HCT116 (cell line): ENCODE results near the gene VPS39. TPM values are rescaled to one million over a fixed set of nuclear protein-coding genes. Genes with fewer than 3 reads are reported as not detected.

Source experiments
- ATAC-seq: fragments of 200-7000 bp; cut with Tn5 transposase; 2 replicates; pipeline ENCODE4 v1.9.1; 2020; ENCODE audit warnings: mild to moderate bottlenecking, moderate library complexity
- BruUV-seq: library from RNA; stranded (reverse); fragments of 400-500 nt; replicated peaks from 2 replicates; lab custom pipeline; 2021; lab: Mats Ljungman, UMichigan
- CTCF ChIA-PET: fragments of 300-600 bp; sonication (Branson Sonifier 250); formaldehyde crosslinking; loops from one replicate; lab custom pipeline; 2021; ENCODE audit warnings: antibody characterized with exemption; lab: Charles Lee
- POLR2A ChIA-PET: fragments of 300-600, 350-600 bp; sonication (Branson Sonifier 250); formaldehyde crosslinking; loops from one replicate; lab custom pipeline; 2021; ENCODE audit warnings: antibody characterized with exemption; lab: Charles Lee
- RAD21 ChIA-PET, 2 experiments: fragments of 300-600 bp; sonication (Branson Sonifier 250); formaldehyde crosslinking; loops; one replicate each; lab custom pipeline; 2023; ENCODE audit warnings: low total read pairs in 2 of 2; ENCODE audit not compliant: uncharacterized antibody in 2 of 2, unreplicated experiment in 2 of 2, low non-redundant PET in 1 of 2; lab: Charles Lee
- DNase-seq: peaks from one replicate; pipeline ENCODE4 v3.0.0-alpha.2; 2010; ENCODE audit warnings: low read depth, low spot score
- H2AFZ ChIP-seq: fragments of 200-600 bp; shearing (Covaris generic), sonication (generic); 2 replicates; pipeline ENCODE4 v1.6.1; 2017; ENCODE audit warnings: low read depth, mixed run types, mixed read lengths, antibody characterized with exemption, low read length; ENCODE audit not compliant: poor library complexity, severe bottlenecking
- H3K27ac ChIP-seq: 2 replicates; pipeline ENCODE4 v1.5.1; 2012; ENCODE audit warnings: low read depth, low read length
- H3K27me3 ChIP-seq: fragments of 200-600 bp; sonication (generic); 2 replicates; pipeline ENCODE4 v1.6.1; 2016; ENCODE audit warnings: mixed run types, low read length, mixed read lengths; ENCODE audit not compliant: insufficient read depth
- H3K36me3 ChIP-seq, 2 experiments: fragments of 200-500 bp in 1 of 2; fragments of 200-600 bp in 1 of 2; sonication (Bioruptor generic) in 1 of 2; sonication (generic) in 1 of 2; 2 replicates each; pipeline versions ENCODE4 v1.5.1 to v1.6.1; 2014 to 2016; ENCODE audit warnings: low read length in 2 of 2, inconsistent platforms in 1 of 2, mixed read lengths in 1 of 2, mixed run types in 1 of 2; ENCODE audit not compliant: insufficient read depth in 2 of 2, control insufficient read depth in 1 of 2
- H3K4me1 ChIP-seq, 2 experiments: fragments of 200-600 bp in 1 of 2; sonication (generic) in 1 of 2; 2 replicates each; pipeline versions ENCODE4 v1.5.1 to v1.6.1; 2012 to 2017; ENCODE audit warnings: low read length in 2 of 2, inconsistent platforms in 1 of 2, mild to moderate bottlenecking in 1 of 2, mixed read lengths in 1 of 2, mixed run types in 1 of 2, moderate library complexity in 1 of 2; ENCODE audit not compliant: insufficient read depth in 2 of 2, control insufficient read depth in 1 of 2
- H3K4me2 ChIP-seq: fragments of 200-600 bp; sonication (generic); 2 replicates; pipeline ENCODE4 v1.6.1; 2017; ENCODE audit warnings: mixed run types, low read length, mixed read lengths
- H3K4me3 ChIP-seq, 2 experiments: fragments of 200-600 bp in 1 of 2; sonication (generic) in 1 of 2; replicated peaks in 1 of 2; 2 replicates each; pipeline ENCODE4 v1.5.1; 2011 to 2016; ENCODE audit warnings: low read length in 2 of 2, control low read depth in 1 of 2, low read depth in 1 of 2, mild to moderate bottlenecking in 1 of 2, mixed read lengths in 1 of 2, mixed run types in 1 of 2
- H3K79me2 ChIP-seq: fragments of 200-600 bp; sonication (generic); 2 replicates; pipeline ENCODE4 v1.6.1; 2017; ENCODE audit warnings: mild to moderate bottlenecking, mixed run types, low read length, moderate library complexity, mixed read lengths; ENCODE audit not compliant: insufficient read depth
- H3K9ac ChIP-seq: fragments of 200-600 bp; sonication (generic); 2 replicates; pipeline ENCODE4 v1.6.1; 2016; ENCODE audit warnings: low read length, mixed read lengths
- H3K9me2 ChIP-seq: fragments of 200-600 bp; sonication (generic), shearing (Covaris generic); 2 replicates; pipeline ENCODE4 v1.6.1; 2017; ENCODE audit warnings: mixed run types, mild to moderate bottlenecking, moderate library complexity; ENCODE audit not compliant: insufficient read depth
- H3K9me3 ChIP-seq, 2 experiments: fragments of 200-500 bp in 1 of 2; fragments of 200-600 bp in 1 of 2; sonication (Bioruptor generic) in 1 of 2; sonication (generic) in 1 of 2; 2 replicates each; pipeline ENCODE4 v1.6.1; 2014 to 2017; ENCODE audit warnings: low read length in 2 of 2, mixed read lengths in 2 of 2, inconsistent platforms in 1 of 2, low read depth in 1 of 2, mild to moderate bottlenecking in 1 of 2, mixed run types in 1 of 2, moderate library complexity in 1 of 2; ENCODE audit not compliant: control insufficient read depth in 1 of 2, insufficient read depth in 1 of 2
- H4K20me1 ChIP-seq: fragments of 200-600 bp; sonication (generic), shearing (Covaris generic); 2 replicates; pipeline ENCODE4 v1.6.1; 2017; ENCODE audit warnings: mixed run types, mild to moderate bottlenecking, moderate library complexity; ENCODE audit not compliant: insufficient read depth
- ATF3 ChIP-seq: IDR thresholded peaks from 2 replicates; pipeline ENCODE4 v1.6.1; 2012
- EGR1 ChIP-seq: IDR thresholded peaks from 2 replicates; pipeline ENCODE4 v1.6.1; 2012; ENCODE audit warnings: low read depth
- EZH2 ChIP-seq: fragments of 200-600 bp; sonication (generic); IDR thresholded peaks from 2 replicates; pipeline ENCODE4 v1.6.1; 2017; ENCODE audit warnings: antibody characterized with exemption, mixed run types
- EZH2phosphoT487 ChIP-seq: fragments of 200-600 bp; IDR thresholded peaks from 2 replicates; pipeline ENCODE4 v1.6.1; 2018; ENCODE audit warnings: antibody characterized with exemption, borderline replicate concordance
- MAX ChIP-seq: IDR thresholded peaks from 2 replicates; pipeline ENCODE4 v1.6.1; 2012
- RAD21 ChIP-seq: IDR thresholded peaks from 2 replicates; pipeline ENCODE4 v1.6.1; 2012; ENCODE audit warnings: low read depth, mild to moderate bottlenecking
- SIN3A ChIP-seq: IDR thresholded peaks from 2 replicates; pipeline ENCODE4 v1.6.1; 2012; ENCODE audit warnings: low read depth
- SP1 ChIP-seq: IDR thresholded peaks from 2 replicates; pipeline ENCODE4 v1.6.1; 2012; ENCODE audit warnings: low read depth
- SRF ChIP-seq: IDR thresholded peaks from 2 replicates; pipeline ENCODE4 v1.6.1; 2012; ENCODE audit warnings: low read depth
- TCF7L2 ChIP-seq: IDR thresholded peaks from 2 replicates; pipeline ENCODE4 v1.7.0; 2011; ENCODE audit warnings: borderline replicate concordance, inconsistent platforms; ENCODE audit not compliant: insufficient read depth, insufficient read length; ENCODE audit errors: extremely low read depth
- ZNF274 ChIP-seq: fragments of 200-500 bp; sonication (Bioruptor generic); IDR thresholded peaks from 2 replicates; pipeline ENCODE4 v1.6.1; 2014; ENCODE audit warnings: mild to moderate bottlenecking, low read depth, low read length, inconsistent platforms
- intact Hi-C: fragments of 100-400 bp; cut with micrococcal nuclease; formaldehyde crosslinking; loops from 2 replicates; pipeline ENCODE4 v1.10.0; 2022
- total RNA-seq: library from RNA; stranded (reverse); gene quantifications from one replicate; pipeline ENCODE4 v1.2.1, GENCODE V29; 2021; ENCODE audit not compliant: unreplicated experiment

The VPS39 gene
- total RNA-seq, 1 experiment from 2014 or later = 40.1 TPM

- H2AFZ ChIP-seq = no peak overlapping the region
- H3K9ac ChIP-seq = no peak overlapping the region
- no peak overlapping the region for H3K4me3 ChIP-seq
- H3K9me3 ChIP-seq = no peaks in the 10 kb centered on the region
- no peak overlapping the region for H3K27ac ChIP-seq
- H3K4me1 ChIP-seq = no peaks in the 10 kb centered on the region
- no peaks in the 10 kb centered on the region for H3K27me3 ChIP-seq
- POLR2A ChIA-PET = interaction anchor here (0.7 kb wide), 1 partner anchor 347 kb away, joined by 3 read pairs; the partner anchor contains the start of gene STARD9
- H3K9me2 ChIP-seq = no peaks in the 10 kb centered on the region
- no peak for ATAC-seq
- intact Hi-C loops = no loop called here
- RAD21 ChIA-PET = no interaction called here
- no peak for DNase-seq
- H3K79me2 ChIP-seq = no peaks in the 10 kb centered on the region
- BruUV-seq = no TSS peak
- TF ChIP-seq SIN3A (no peak), EZH2 (no peak), SP1 (no peak), MAX (no peak), RAD21 (no peak), ATF3 (no peak), ZNF274 (no peak), EGR1 (no peak)
- CTCF ChIA-PET = no interaction called here
- peaks cover 29 to 31% of the 10 kb centered on the region in 2 experiments; a peak in 3 of 4 replicates for H3K36me3 ChIP-seq
- H4K20me1 ChIP-seq = no peaks in the 10 kb centered on the region
- H3K4me2 ChIP-seq = no peak overlapping the region
Observed at GRCh38 chr15:42228036-42228435, 19.9 kb upstream of the VPS39 start.

GRCh38 chr15:42226648-42227047 lies 18.5 kb upstream of the VPS39 start:
- no peak overlapping the region for H3K4me3 ChIP-seq
- DNase-seq = no peak
- H3K9ac ChIP-seq = no peak overlapping the region
- CTCF ChIA-PET = no interaction called here
- no peaks in the 10 kb centered on the region for H3K79me2 ChIP-seq
- no TSS peak for BruUV-seq
- no peak for ATAC-seq
- intact Hi-C loops = no loop called here
- TF ChIP-seq EZH2phosphoT487 (no peak), TCF7L2 (no peak), SRF (no peak), ZNF274 (no peak), MAX (no peak), SP1 (no peak), EGR1 (no peak)
- no peaks in the 10 kb centered on the region for H3K9me3 ChIP-seq
- no peak overlapping the region for H3K27ac ChIP-seq
- no peak overlapping the region for H2AFZ ChIP-seq
- H3K4me2 ChIP-seq = no peak overlapping the region
- POLR2A ChIA-PET = no interaction called here
- RAD21 ChIA-PET = no interaction called here
- no peaks in the 10 kb centered on the region for H3K27me3 ChIP-seq
- H3K4me1 ChIP-seq = no peaks in the 10 kb centered on the region
- H4K20me1 ChIP-seq = no peaks in the 10 kb centered on the region
- H3K36me3 ChIP-seq = peaks cover 29 to 31% of the 10 kb centered on the region in 2 experiments; a peak in 3 of 4 replicates
- no peaks in the 10 kb centered on the region for H3K9me2 ChIP-seq
